ENCODE data around the gene TRIM32.

The TRIM32 gene

DNA sequence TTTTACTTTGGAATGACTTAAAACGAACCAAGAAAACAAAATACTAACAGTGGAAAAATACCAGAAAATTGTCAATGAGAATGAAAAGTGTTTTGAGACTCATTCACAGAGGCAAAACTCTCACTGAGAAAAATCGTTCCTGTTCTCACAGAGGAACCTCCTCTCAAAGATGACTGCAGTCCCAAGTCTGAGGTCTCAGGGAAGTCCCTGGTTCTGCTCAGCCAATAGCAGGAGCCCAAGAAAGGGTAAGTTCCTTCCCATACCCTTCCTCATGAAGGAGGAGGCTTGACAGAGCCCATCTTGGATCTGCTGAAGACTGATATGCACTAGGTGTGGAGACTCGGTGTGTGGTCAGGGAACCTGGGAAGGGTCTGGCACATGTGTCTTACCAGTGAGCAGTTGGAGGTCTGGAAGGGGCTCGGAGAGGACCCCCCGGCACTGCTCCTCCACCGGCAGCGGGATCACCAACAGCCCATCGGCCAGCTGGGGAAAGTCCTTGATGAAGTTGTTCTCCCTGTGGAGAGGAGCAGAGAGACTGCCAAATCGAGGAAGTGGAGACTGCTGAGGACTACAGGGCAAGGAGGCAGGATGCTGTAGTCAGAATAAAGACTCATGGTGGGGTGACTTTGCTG lies 46.0 kb downstream of the TRIM32 start:
- Histone ChIP-seq H4K91ac (ENCODE audit: low read length) (no peak overlapping the region), H3K9me3 (ENCODE audit: control insufficient read depth, low read length) (no peaks in the 10 kb centered on the region), H3K4ac (ENCODE audit: low read depth in 1 of 2, low read length in 2 of 2) (no peak overlapping the region), H2AFZ (ENCODE audit: low read depth, low read length) (no peak overlapping the region), H3K9ac (ENCODE audit: low read length) (no peak overlapping the region), H3K4me2 (ENCODE audit: low read length, poor library complexity, severe bottlenecking) (no peak overlapping the region), H2BK5ac (ENCODE audit: low read depth, low read length, poor library complexity, severe bottlenecking) (no peak overlapping the region), H3K18ac (ENCODE audit: low read depth in 1 of 2, low read length in 2 of 2) (no peak overlapping the region), H3K4me1 (ENCODE audit: control insufficient read depth, insufficient read depth, low read depth, low read length) (peaks cover 1% of the 10 kb centered on the region), H3K27ac (ENCODE audit: low read length, poor library complexity, severe bottlenecking) (no peak overlapping the region), H2BK12ac (ENCODE audit: low read length in 2 of 2) (no peak overlapping the region), H2BK15ac (ENCODE audit: low read depth, poor library complexity, severe bottlenecking) (no peak overlapping the region), H3K23ac (ENCODE audit: low read length in 2 of 2) (no peak overlapping the region), H3K4me3 (ENCODE audit: insufficient read depth in 1 of 2, low read depth in 1 of 2, low read length in 2 of 2) (no peak overlapping the region), H2BK120ac (ENCODE audit: low read depth, low read length) (no peak overlapping the region), H2AK5ac (ENCODE audit: low read length, severe bottlenecking) (no peak overlapping the region), H4K8ac (ENCODE audit: low read length) (no peak overlapping the region), H3K27me3 (ENCODE audit: control insufficient read depth in 1 of 2, insufficient read depth in 1 of 2, low read length in 2 of 2) (peaks cover 7 to 9% of the 10 kb centered on the region in 2 experiments), H3K36me3 (ENCODE audit: control insufficient read depth in 1 of 2, insufficient read depth in 2 of 2, low read depth in 1 of 2, low read length in 2 of 2) (no peaks in the 10 kb centered on the region), H3K14ac (ENCODE audit: low read length in 2 of 2) (no peak overlapping the region), H3K79me1 (replicated peaks; ENCODE audit: low read length, poor library complexity, severe bottlenecking) (no peaks in the 10 kb centered on the region)
- WGBS: 92% methylated on average over 8 of the region's 9 CpGs
- DNase-seq: no peak

DNA sequence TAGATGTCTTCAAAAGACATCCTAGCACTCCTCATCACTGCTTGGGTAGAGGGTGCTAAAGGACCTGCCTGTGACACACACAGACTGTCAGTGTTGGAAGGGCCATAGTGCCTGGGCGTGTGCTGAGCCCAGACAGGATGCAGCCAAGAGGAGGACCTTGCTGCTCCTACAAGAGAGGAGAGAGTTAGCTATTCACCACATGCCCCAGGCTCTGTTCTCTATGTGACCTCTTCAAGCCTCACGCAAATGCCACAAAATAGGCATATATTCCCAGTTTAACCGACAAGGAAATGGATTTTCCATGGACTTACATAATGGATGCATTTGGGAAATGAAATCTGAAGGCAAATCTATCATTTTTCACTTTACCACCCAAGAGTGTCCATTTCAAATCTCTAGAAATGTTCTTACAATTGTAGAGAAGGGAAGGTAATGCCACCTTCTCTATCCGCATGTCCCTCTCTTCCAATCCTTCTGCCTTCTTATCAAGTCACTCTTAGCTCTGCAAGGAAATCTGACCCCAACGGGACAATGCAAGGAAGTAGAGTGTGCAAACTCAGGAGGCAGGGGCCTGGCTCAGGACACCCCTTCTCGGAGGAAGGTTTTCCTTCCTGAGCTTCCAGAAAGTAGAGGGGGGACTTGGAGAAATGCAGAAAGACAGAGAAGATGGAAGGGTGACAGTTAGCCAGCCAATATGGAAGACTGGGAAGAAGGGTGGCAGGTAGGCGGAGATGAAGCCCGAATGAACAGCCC lies 49.5 kb downstream of the TRIM32 start:
- H2BK5ac ChIP-seq (ENCODE audit: low read depth, low read length, poor library complexity, severe bottlenecking): no peak overlapping the region
- no peak overlapping the region for H3K18ac ChIP-seq (ENCODE audit: low read depth in 1 of 2, low read length in 2 of 2)
- H3K27me3 ChIP-seq (ENCODE audit: control insufficient read depth in 1 of 2, insufficient read depth in 1 of 2, low read length in 2 of 2): peaks cover 7 to 15% of the 10 kb centered on the region in 2 experiments
- H3K4me2 ChIP-seq (ENCODE audit: low read length, poor library complexity, severe bottlenecking): no peak overlapping the region
- no peak overlapping the region for H2AK5ac ChIP-seq (ENCODE audit: low read length, severe bottlenecking)
- no peak for DNase-seq
- H3K4me1 ChIP-seq (ENCODE audit: control insufficient read depth, insufficient read depth, low read depth, low read length): peaks cover 1% of the 10 kb centered on the region
- H2BK120ac ChIP-seq (ENCODE audit: low read depth, low read length): no peak overlapping the region
- no peaks in the 10 kb centered on the region for H3K36me3 ChIP-seq (ENCODE audit: control insufficient read depth in 1 of 2, insufficient read depth in 2 of 2, low read depth in 1 of 2, low read length in 2 of 2)
- H3K4me3 ChIP-seq (ENCODE audit: insufficient read depth in 1 of 2, low read depth in 1 of 2, low read length in 2 of 2): no peak overlapping the region
- no peak overlapping the region for H3K27ac ChIP-seq (ENCODE audit: low read length, poor library complexity, severe bottlenecking)
- peak overlapping the region; percentile 63 for H3K9ac ChIP-seq (ENCODE audit: low read length)
- no peak overlapping the region for H3K14ac ChIP-seq (ENCODE audit: low read length in 2 of 2)
- H3K79me1 ChIP-seq (replicated peaks; ENCODE audit: low read length, poor library complexity, severe bottlenecking): no peaks in the 10 kb centered on the region
- H2BK15ac ChIP-seq (ENCODE audit: low read depth, poor library complexity, severe bottlenecking): no peak overlapping the region
- no peak overlapping the region for H4K91ac ChIP-seq (ENCODE audit: low read length)
- no peak overlapping the region for H2BK12ac ChIP-seq (ENCODE audit: low read length in 2 of 2)
- H3K23ac ChIP-seq (ENCODE audit: low read length in 2 of 2): no peak overlapping the region
- H3K4ac ChIP-seq (ENCODE audit: low read depth in 1 of 2, low read length in 2 of 2): no peak overlapping the region
- H3K9me3 ChIP-seq (ENCODE audit: control insufficient read depth, low read length): no peaks in the 10 kb centered on the region
- no peak overlapping the region for H2AFZ ChIP-seq (ENCODE audit: low read depth, low read length)
- 59% methylated on average over 6 of the region's 8 CpGs for WGBS
- no peak overlapping the region for H4K8ac ChIP-seq (ENCODE audit: low read length)

DNA sequence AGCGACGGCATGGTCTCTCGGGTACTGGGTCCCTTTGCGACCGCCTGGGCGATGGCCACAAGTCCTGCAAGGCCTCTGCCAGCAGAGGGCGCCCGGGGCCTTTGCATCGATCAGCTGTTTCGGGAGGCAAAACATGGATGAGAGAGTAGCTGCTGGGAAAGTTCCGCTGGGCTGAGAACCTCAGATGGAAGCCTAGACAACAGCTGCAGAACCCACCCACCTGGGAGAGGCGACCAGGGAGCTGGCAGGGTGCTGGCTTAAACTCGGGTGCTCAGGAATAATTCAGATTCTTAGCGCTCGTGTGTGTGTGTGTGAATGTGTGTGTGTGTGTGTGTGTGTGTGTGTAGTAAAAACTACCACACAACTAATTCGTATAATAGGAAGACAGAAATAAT lies 50.0 kb downstream of the TRIM32 start:
- Histone ChIP-seq H2BK12ac (ENCODE audit: low read length in 2 of 2) (peak overlapping the region in 1 of 2 experiments; percentile 25), H4K91ac (ENCODE audit: low read length) (no peak overlapping the region), H3K27me3 (ENCODE audit: control insufficient read depth in 1 of 2, insufficient read depth in 1 of 2, low read length in 2 of 2) (peaks cover 7 to 16% of the 10 kb centered on the region in 2 experiments), H4K8ac (ENCODE audit: low read length) (no peak overlapping the region), H2AFZ (ENCODE audit: low read depth, low read length) (no peak overlapping the region), H3K18ac (ENCODE audit: low read depth in 1 of 2, low read length in 2 of 2) (no peak overlapping the region), H3K27ac (ENCODE audit: low read length, poor library complexity, severe bottlenecking) (no peak overlapping the region), H3K14ac (ENCODE audit: low read length in 2 of 2) (no peak overlapping the region), H3K4me1 (ENCODE audit: control insufficient read depth, insufficient read depth, low read depth, low read length) (peaks cover 1% of the 10 kb centered on the region), H3K9me3 (ENCODE audit: control insufficient read depth, low read length) (no peaks in the 10 kb centered on the region), H3K36me3 (ENCODE audit: control insufficient read depth in 1 of 2, insufficient read depth in 2 of 2, low read depth in 1 of 2, low read length in 2 of 2) (no peaks in the 10 kb centered on the region), H2BK15ac (ENCODE audit: low read depth, poor library complexity, severe bottlenecking) (no peak overlapping the region), H3K9ac (ENCODE audit: low read length) (peak overlapping the region; percentile 63), H2BK5ac (ENCODE audit: low read depth, low read length, poor library complexity, severe bottlenecking) (no peak overlapping the region), H2AK5ac (ENCODE audit: low read length, severe bottlenecking) (no peak overlapping the region), H3K4ac (ENCODE audit: low read depth in 1 of 2, low read length in 2 of 2) (no peak overlapping the region), H2BK120ac (ENCODE audit: low read depth, low read length) (no peak overlapping the region), H3K4me3 (ENCODE audit: insufficient read depth in 1 of 2, low read depth in 1 of 2, low read length in 2 of 2) (peak overlapping the region in 1 of 2 experiments; percentile 56), H3K4me2 (ENCODE audit: low read length, poor library complexity, severe bottlenecking) (peak overlapping the region; percentile 55), H3K79me1 (replicated peaks; ENCODE audit: low read length, poor library complexity, severe bottlenecking) (no peaks in the 10 kb centered on the region), H3K23ac (ENCODE audit: low read length in 2 of 2) (no peak overlapping the region)
- peak; percentile 80 for DNase-seq
- 16% methylated on average over 15 of the region's 16 CpGs for WGBS

DNA sequence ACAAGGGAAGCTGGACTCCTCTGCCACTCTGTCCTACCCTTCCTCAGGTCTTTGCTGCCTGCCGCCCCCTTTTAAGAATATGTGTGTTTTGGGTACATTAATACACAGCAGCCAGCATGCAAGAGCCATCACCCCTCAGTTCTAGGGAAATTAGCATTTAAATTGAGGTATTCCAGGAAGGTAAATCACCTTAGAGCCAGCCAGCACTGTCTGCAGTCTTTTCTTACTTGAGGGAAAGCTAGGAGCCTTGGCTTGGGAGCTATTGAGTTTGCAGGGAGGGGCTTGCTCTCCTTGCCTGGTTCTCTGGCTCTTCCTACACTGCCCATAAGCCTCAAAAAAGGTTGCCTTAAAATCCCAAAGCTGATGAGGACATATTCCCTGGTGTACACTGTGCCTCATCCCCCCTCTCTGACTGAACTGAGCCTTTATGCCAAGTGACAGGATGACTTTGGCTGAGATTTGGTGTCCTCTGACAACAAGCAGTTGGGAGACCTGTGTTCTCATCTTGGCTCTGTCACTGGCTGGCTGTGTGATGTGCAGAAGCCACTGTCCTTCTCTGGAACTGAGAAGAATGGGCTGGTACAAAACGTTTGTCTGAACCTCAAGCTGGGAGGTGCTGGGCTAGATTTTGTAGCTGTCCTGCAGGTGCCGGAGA lies 54.1 kb downstream of the TRIM32 start:
- Histone ChIP-seq H3K36me3 (ENCODE audit: control insufficient read depth in 1 of 2, insufficient read depth in 2 of 2, low read depth in 1 of 2, low read length in 2 of 2) (no peaks in the 10 kb centered on the region), H3K27me3 (ENCODE audit: control insufficient read depth in 1 of 2, insufficient read depth in 1 of 2, low read length in 2 of 2) (peaks cover 0 to 10% of the 10 kb centered on the region in 2 experiments), H3K4me3 (ENCODE audit: insufficient read depth in 1 of 2, low read depth in 1 of 2, low read length in 2 of 2) (no peak overlapping the region), H4K91ac (ENCODE audit: low read length) (no peak overlapping the region), H3K9me3 (ENCODE audit: control insufficient read depth, low read length) (no peaks in the 10 kb centered on the region), H3K4ac (ENCODE audit: low read depth in 1 of 2, low read length in 2 of 2) (no peak overlapping the region), H2BK120ac (ENCODE audit: low read depth, low read length) (no peak overlapping the region), H3K23ac (ENCODE audit: low read length in 2 of 2) (no peak overlapping the region), H3K4me1 (ENCODE audit: control insufficient read depth, insufficient read depth, low read depth, low read length) (peaks cover 1% of the 10 kb centered on the region), H2BK5ac (ENCODE audit: low read depth, low read length, poor library complexity, severe bottlenecking) (no peak overlapping the region), H3K4me2 (ENCODE audit: low read length, poor library complexity, severe bottlenecking) (no peak overlapping the region), H2AFZ (ENCODE audit: low read depth, low read length) (no peak overlapping the region), H3K14ac (ENCODE audit: low read length in 2 of 2) (no peak overlapping the region), H3K18ac (ENCODE audit: low read depth in 1 of 2, low read length in 2 of 2) (no peak overlapping the region), H4K8ac (ENCODE audit: low read length) (no peak overlapping the region), H3K79me1 (replicated peaks; ENCODE audit: low read length, poor library complexity, severe bottlenecking) (no peaks in the 10 kb centered on the region), H2BK15ac (ENCODE audit: low read depth, poor library complexity, severe bottlenecking) (no peak overlapping the region), H3K27ac (ENCODE audit: low read length, poor library complexity, severe bottlenecking) (no peak overlapping the region), H2BK12ac (ENCODE audit: low read length in 2 of 2) (no peak overlapping the region), H3K9ac (ENCODE audit: low read length) (no peak overlapping the region), H2AK5ac (ENCODE audit: low read length, severe bottlenecking) (no peak overlapping the region)
- WGBS: 72% methylated on average over 2 of the region's 3 CpGs
- no peak for DNase-seq
